HEK293T (cell line): ENCODE data around the gene BTBD3.
A peak's percentile ranks its signal among the peaks of the same experiment; 100 is the strongest.

Source experiments
- CTCF ChIA-PET: fragments of 350-600 bp; formaldehyde crosslinking; extraction: SDS; loops from one replicate; lab custom pipeline; 2021; ENCODE audit warnings: antibody characterized with exemption, inconsistent platforms; lab: Yijun Ruan, JAX
- POLR2A ChIA-PET: fragments of 350-600 bp; formaldehyde crosslinking; extraction: SDS; loops from one replicate; lab custom pipeline; 2020; ENCODE audit warnings: antibody characterized with exemption, inconsistent platforms; lab: Yijun Ruan, JAX
- DNase-seq: peaks from one replicate; pipeline ENCODE4 v3.0.0; 2012; ENCODE audit warnings: mixed read lengths; ENCODE audit errors: extremely low spot score
- ARNT ChIP-seq: fragments of 450-650 bp; IDR thresholded peaks from 2 replicates; pipeline ENCODE4 v1.6.1; 2017; ENCODE audit warnings: mild to moderate bottlenecking
- BHLHE40 ChIP-seq: fragments of 450-650 bp; IDR thresholded peaks from 2 replicates; pipeline ENCODE4 v1.6.1; 2016; ENCODE audit warnings: mild to moderate bottlenecking, moderate library complexity, borderline replicate concordance
- CTBP1 ChIP-seq: fragments of 450-650 bp; IDR thresholded peaks from 2 replicates; pipeline ENCODE4 v1.6.1; 2016; ENCODE audit warnings: borderline replicate concordance
- ELF4 ChIP-seq: fragments of 450-650 bp; IDR thresholded peaks from 2 replicates; pipeline ENCODE4 v1.6.1; 2017; ENCODE audit warnings: antibody characterized with exemption
- FOXA1 ChIP-seq: fragments of 450-650 bp; IDR thresholded peaks from 2 replicates; pipeline ENCODE4 v1.6.1; 2016; ENCODE audit warnings: mild to moderate bottlenecking
- FOXK2 ChIP-seq: fragments of 450-650 bp; IDR thresholded peaks from 2 replicates; pipeline ENCODE4 v1.6.1; 2016; ENCODE audit warnings: mild to moderate bottlenecking
- FOXM1 ChIP-seq: fragments of 450-650 bp; IDR thresholded peaks from 2 replicates; pipeline ENCODE4 v1.6.1; 2017; ENCODE audit warnings: mild to moderate bottlenecking, borderline replicate concordance
- HDGF ChIP-seq: fragments of 450-650 bp; IDR thresholded peaks from 2 replicates; pipeline ENCODE4 v1.6.1; 2017; ENCODE audit warnings: antibody characterized with exemption, borderline replicate concordance
- L3MBTL2 ChIP-seq: fragments of 450-650 bp; conservative IDR thresholded peaks from 2 replicates; pipeline ENCODE4 v1.6.1; 2016; ENCODE audit warnings: mild to moderate bottlenecking
- LEF1 ChIP-seq: fragments of 450-650 bp; IDR thresholded peaks from 2 replicates; pipeline ENCODE4 v1.6.1; 2017; ENCODE audit warnings: mild to moderate bottlenecking, borderline replicate concordance
- NFRKB ChIP-seq: fragments of 450-650 bp; IDR thresholded peaks from 2 replicates; pipeline ENCODE4 v1.6.1; 2016; ENCODE audit warnings: mild to moderate bottlenecking, moderate library complexity
- PKNOX1 ChIP-seq: fragments of 450-650 bp; IDR thresholded peaks from 2 replicates; pipeline ENCODE4 v1.6.1; 2016
- SP1 ChIP-seq: fragments of 450-650 bp; IDR thresholded peaks from 2 replicates; pipeline ENCODE4 v1.6.1; 2017
- SUZ12 ChIP-seq: fragments of 450-650 bp; IDR thresholded peaks from 2 replicates; pipeline ENCODE4 v1.6.1; 2016; ENCODE audit warnings: mild to moderate bottlenecking
- TARDBP ChIP-seq: fragments of 450-650 bp; IDR thresholded peaks from 2 replicates; pipeline ENCODE4 v1.6.1; 2016
- ZNF384 ChIP-seq: fragments of 450-650 bp; IDR thresholded peaks from 2 replicates; pipeline ENCODE4 v1.6.1; 2016

The BTBD3 gene

GRCh38 chr20:11891776-11892545, 25.7 kb upstream of the BTBD3 start:
- ChIA-PET CTCF (interaction anchor here (0.6 kb wide), 1 partner anchor 119 kb away, joined by 3 read pairs; no protein-coding TSS in a partner anchor), POLR2A (interaction anchor here (0.6 kb wide), 1 partner anchor 47 kb away, joined by 3 read pairs; no protein-coding TSS in a partner anchor)
- peak; percentile 61 for DNase-seq
- TF ChIP-seq ELF4, result no peak
- no peak for TF ChIP-seq LEF1
- TF ChIP-seq CTBP1, result no peak
- TF ChIP-seq ARNT, result no peak
- TF ChIP-seq FOXA1, result no peak
- no peak for TF ChIP-seq ZNF384

GRCh38 chr20:11894062-11894461, 23.6 kb upstream of the BTBD3 start:
- TF ChIP-seq L3MBTL2 (no peak), CTBP1 (no peak), ARNT (no peak), SUZ12 (no peak), FOXA1 (no peak), NFRKB (no peak), FOXK2 (no peak), PKNOX1 (peak; percentile 19; the same call in 1 of the 2 replicates)
- ChIA-PET CTCF (interaction anchor here (1.7 kb wide), 1 partner anchor 19 kb away, joined by 4 read pairs; no protein-coding TSS in a partner anchor), POLR2A (no interaction called here)
- DNase-seq, result no peak

- TF ChIP-seq HDGF (no peak), L3MBTL2 (no peak), NFRKB (no peak), PKNOX1 (peak; percentile 28), SUZ12 (no peak), LEF1 (no peak), ARNT (no peak), TARDBP (no peak), CTBP1 (peak; percentile 43; the same call in 1 of the 2 replicates)
- DNase-seq, result no peak
- CTCF ChIA-PET, result interaction anchor here (1.7 kb wide), 1 partner anchor 17 kb away, joined by 4 read pairs; no protein-coding TSS in a partner anchor
- POLR2A ChIA-PET, result no interaction called here
Observed at GRCh38 chr20:11895861-11896387, 21.8 kb upstream of the BTBD3 start.

- no peak for DNase-seq
- TF ChIP-seq BHLHE40, result no peak
- no peak for TF ChIP-seq HDGF
- TF ChIP-seq ARNT, result no peak
- TF ChIP-seq FOXM1, result no peak
- no peak for TF ChIP-seq ZNF384
- TF ChIP-seq PKNOX1, result no peak
- ChIA-PET CTCF (no interaction called here), POLR2A (no interaction called here)
Observed at GRCh38 chr20:11901127-11901526, 16.6 kb upstream of the BTBD3 start.

- no peak for DNase-seq
- TF ChIP-seq CTBP1 (no peak; the same call in 1 of the 2 replicates), ZNF384 (no peak), SUZ12 (no peak), PKNOX1 (no peak), SP1 (no peak), BHLHE40 (no peak), ARNT (no peak), HDGF (no peak), TARDBP (no peak), L3MBTL2 (no peak), ELF4 (no peak), FOXM1 (no peak), FOXA1 (no peak), FOXK2 (no peak)
- POLR2A ChIA-PET, result no interaction called here
- CTCF ChIA-PET, result interaction anchor here (0.6 to 0.7 kb wide), 2 partner anchors 9 to 80 kb away, joined by 3 read pairs; no protein-coding TSS in a partner anchor
Observed at GRCh38 chr20:11902285-11902697, 15.4 kb upstream of the BTBD3 start.

GRCh38 chr20:11905460-11906179, 12.1 kb upstream of the BTBD3 start:
- ChIA-PET CTCF (no interaction called here), POLR2A (no interaction called here)
- no peak for DNase-seq
- no peak for TF ChIP-seq BHLHE40
- TF ChIP-seq ZNF384, result no peak
- no peak for TF ChIP-seq HDGF
- no peak for TF ChIP-seq SUZ12
- no peak for TF ChIP-seq FOXM1
- no peak for TF ChIP-seq NFRKB
- TF ChIP-seq L3MBTL2, result no peak
- no peak for TF ChIP-seq ELF4
- no peak for TF ChIP-seq CTBP1
- no peak for TF ChIP-seq FOXK2
- no peak for TF ChIP-seq TARDBP
- TF ChIP-seq FOXA1, result no peak
- no peak for TF ChIP-seq ARNT
- no peak for TF ChIP-seq SP1
- TF ChIP-seq PKNOX1, result no peak
- no peak for TF ChIP-seq LEF1
